Stimulated activated naive CD8-positive, alpha-beta T cell treated with anti-CD3 and anti-CD28 coated beads, Interleukin-15, amount 100 ng/mL, for 72 hours (primary cell): ENCODE measurements around the gene TRIM39.

ENCODE experiments used
- ATAC-seq: fragments of 150-1000 bp; cut with Tn5 transposase; 2 replicates; pipeline ENCODE4 v1.10.0; 2021; ENCODE audit warnings: mild to moderate bottlenecking, moderate library complexity
- DNase-seq, 2 donors: peaks; one replicate each; pipeline ENCODE4 v3.0.0; 2021 to 2022
- H3K27ac Mint-ChIP-seq, 2 donors: one replicate each; pipeline ENCODE4 v1.8.0; 2022; ENCODE audit warnings: mild to moderate bottlenecking in 2 of 2, mixed read lengths in 2 of 2, moderate library complexity in 2 of 2
- H3K27me3 Mint-ChIP-seq: one replicate; pipeline ENCODE4 v1.8.0; 2022; ENCODE audit warnings: mixed read lengths
- H3K4me1 Mint-ChIP-seq: one replicate; pipeline ENCODE4 v1.8.0; 2022; ENCODE audit warnings: mild to moderate bottlenecking, mixed read lengths
- H3K4me3 Mint-ChIP-seq, 2 donors: one replicate each; pipeline ENCODE4 v1.8.0; 2022; ENCODE audit warnings: mild to moderate bottlenecking in 2 of 2, mixed read lengths in 2 of 2, moderate library complexity in 1 of 2
- H3K9me3 Mint-ChIP-seq, 2 donors: one replicate each; pipeline ENCODE4 v1.8.0; 2022; ENCODE audit warnings: mixed read lengths in 2 of 2

The TRIM39 gene

DNA sequence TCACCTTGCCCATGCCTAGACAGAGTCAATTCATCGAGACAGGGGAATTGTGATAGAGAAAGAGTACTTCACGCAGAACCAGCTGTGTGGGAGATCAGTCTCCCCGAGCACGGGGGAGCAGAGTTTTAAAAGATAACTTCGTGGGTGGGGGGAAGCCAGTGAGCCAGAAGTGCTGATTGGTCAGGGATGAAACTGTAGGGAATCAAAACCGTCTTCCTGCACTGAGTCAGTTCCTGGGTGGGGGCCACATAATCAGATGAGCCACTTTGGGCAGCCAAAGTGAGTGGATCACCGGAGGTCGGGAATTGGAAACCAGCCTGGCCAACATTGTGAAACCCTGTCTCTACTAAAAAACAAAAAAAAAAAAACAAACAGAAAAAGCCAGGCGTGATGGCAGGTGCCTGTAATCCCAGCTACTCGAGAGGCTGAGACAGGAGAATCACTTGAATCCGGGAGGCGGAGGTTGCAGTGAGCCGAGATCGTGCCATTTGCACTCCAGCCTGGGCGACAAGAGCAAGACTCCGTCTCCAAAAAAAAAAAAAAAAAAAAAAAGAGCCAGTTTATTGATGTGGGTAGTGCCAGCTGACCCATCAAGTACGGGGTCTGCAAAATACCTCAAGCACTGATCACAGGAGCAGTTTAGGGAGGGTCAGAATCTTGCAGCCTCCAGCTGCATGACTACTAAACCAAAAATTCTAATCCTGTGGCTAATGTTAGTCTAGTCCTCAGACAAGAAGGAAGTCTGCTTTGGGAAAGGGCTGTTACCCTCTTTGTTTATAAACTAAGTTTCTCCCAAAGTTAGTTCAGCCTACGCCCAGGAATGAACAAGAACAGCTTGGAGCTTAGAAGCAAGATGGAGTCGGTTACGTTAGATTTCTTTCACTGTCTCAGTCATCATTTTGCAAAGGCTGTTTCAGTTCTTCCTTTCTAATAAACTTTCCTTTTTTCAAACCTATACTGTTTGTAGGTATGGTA is 3.9 kb upstream of the TRIM39 start:
- DNase-seq: no peak
- peaks cover 84% of the 10 kb centered on the region for H3K4me1 Mint-ChIP-seq
- no peaks in the 10 kb centered on the region for H3K27me3 Mint-ChIP-seq
- H3K9me3 Mint-ChIP-seq: no peaks in the 10 kb centered on the region
- ATAC-seq: no peak
- H3K27ac Mint-ChIP-seq: peak overlapping the region; percentile 24 to 54
- peak overlapping the region; percentile 50 to 62 for H3K4me3 Mint-ChIP-seq

DNA sequence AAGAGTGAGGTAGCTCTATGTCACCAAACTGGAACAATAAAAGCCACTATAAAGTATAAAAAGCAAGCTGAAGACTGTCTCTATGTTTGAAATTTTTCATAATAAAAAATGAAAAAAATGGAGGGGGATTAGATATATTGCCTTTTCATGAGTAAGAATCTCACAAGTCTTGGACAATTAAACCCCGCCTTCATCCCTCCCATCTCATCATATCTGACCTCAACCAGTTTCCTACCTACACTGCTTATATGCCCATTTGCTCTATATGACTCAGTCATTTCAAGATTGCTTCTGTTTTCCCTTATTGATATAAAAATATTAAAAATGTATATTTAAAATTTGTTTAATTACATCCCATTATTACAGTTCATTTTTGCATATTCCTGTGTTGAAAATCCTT is 2.9 kb upstream of the TRIM39 start:
- no peaks in the 10 kb centered on the region for H3K9me3 Mint-ChIP-seq
- no peaks in the 10 kb centered on the region for H3K27me3 Mint-ChIP-seq
- peak overlapping the region in 1 of 2 donors; percentile 46 for H3K4me3 Mint-ChIP-seq
- DNase-seq (peak in 1 of 2 donors; percentile 36), ATAC-seq (no peak)
- peaks cover 84% of the 10 kb centered on the region for H3K4me1 Mint-ChIP-seq
- no peak overlapping the region for H3K27ac Mint-ChIP-seq

DNA sequence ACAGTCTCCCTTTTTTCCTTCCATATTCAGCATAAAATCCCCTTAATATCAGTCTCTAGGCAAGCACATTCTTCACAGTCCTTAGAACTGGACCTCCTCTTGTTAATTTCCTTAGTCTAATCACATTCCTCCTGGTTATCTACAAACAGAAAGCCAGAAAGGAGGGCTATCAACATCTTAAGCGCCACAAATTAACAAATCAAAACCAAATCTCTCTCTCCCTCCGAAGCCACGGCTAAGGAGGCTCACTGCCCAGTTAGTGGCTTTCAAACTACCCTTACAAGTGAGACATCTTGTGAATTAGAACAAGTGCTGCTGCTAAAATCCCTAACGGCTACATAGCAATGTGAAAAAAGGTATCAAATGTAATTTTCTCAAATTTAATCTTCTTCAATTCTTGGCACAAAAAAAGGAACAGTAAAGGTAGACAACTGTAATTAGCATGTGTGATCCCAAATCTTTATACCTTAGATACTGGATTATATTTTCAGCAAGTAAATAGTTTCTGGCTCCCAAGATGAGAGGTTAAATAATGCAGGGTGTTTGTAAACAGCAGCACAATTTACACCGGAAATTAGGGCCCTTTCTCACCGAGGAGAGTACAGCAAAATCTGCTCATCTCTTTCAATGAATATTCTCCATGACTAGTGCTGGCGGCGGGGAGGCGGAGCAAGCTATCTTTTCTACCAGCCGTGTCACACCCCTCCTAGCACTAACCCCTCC is 1.4 kb upstream of the TRIM39 start:
- DNase-seq (peak in 1 of 2 donors; percentile 86), ATAC-seq (no peak)
- Mint-ChIP-seq H3K4me3 (peak overlapping the region; percentile 87 to 90), H3K4me1 (peaks cover 76% of the 10 kb centered on the region), H3K9me3 (no peaks in the 10 kb centered on the region), H3K27ac (peak overlapping the region; percentile 97 to 98), H3K27me3 (no peaks in the 10 kb centered on the region)

DNA sequence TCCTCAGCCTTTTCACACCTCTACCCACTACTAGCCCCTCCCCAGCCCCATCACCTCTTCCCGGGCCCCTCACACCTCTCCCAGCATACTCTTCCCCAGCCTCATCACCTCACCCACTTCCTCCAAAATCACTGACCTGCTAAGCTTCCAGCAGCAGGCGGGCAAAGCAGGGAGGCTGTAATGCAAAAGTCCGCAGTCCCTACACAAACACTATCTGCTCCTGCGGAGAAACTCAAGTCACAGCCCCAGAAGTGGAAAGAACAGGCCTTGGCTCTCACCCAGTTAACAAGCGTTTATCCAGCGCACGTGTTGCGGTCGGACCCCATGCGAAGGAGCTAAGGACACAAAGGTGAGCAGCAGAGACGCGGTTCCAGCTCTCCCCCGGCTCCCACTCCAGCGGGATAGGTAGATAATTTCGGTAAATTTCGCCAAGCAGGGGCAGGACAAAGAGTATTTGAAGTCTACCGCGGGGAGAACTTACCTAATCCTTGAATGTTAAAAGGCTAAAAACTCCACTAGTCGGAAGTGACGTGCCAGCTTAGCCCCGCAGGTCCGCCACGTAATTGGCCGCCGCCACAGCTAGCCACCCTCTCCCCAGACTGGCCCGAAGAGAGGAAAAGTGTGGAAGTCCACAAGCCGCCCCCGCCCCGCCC is 728 bp upstream of the TRIM39 start:
- Mint-ChIP-seq H3K27me3 (no peaks in the 10 kb centered on the region), H3K4me1 (peaks cover 69% of the 10 kb centered on the region), H3K27ac (peak overlapping the region; percentile 97 to 98), H3K9me3 (no peaks in the 10 kb centered on the region), H3K4me3 (peak overlapping the region; percentile 87 to 90)
- ATAC-seq (peak; percentile 86), DNase-seq (peak; percentile 76 to 81)

DNA sequence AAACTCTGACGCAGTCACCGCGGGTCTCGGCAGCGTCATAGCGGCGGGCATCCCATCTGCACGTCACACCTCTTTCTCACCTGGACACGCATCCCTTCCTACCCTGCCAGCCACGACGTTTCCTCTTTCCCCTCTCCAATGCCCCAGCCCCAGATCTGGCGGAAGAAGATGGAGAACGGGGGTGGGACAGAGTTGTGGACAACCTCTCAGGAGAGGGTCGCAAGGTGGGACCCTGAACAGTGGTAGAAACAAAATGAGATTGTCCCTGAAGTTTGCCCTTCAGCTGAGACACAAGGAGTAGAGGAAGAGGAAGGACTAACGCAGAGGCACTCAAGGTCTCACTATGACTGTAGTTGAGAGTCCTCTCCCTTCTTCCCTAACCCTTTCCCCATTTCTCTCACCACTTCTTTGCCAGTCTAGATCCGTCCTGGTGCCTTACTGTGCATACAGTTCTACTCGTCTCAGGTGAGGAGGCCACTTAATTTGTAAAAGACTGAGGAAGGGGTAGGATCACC is 562 bp downstream of the TRIM39 start:
- no peaks in the 10 kb centered on the region for H3K9me3 Mint-ChIP-seq
- ATAC-seq (no peak), DNase-seq (no peak)
- H3K4me1 Mint-ChIP-seq: peaks cover 59% of the 10 kb centered on the region
- peak overlapping the region; percentile 89 to 91 for H3K27ac Mint-ChIP-seq
- H3K4me3 Mint-ChIP-seq: peak overlapping the region; percentile 87 to 94
- no peaks in the 10 kb centered on the region for H3K27me3 Mint-ChIP-seq

DNA sequence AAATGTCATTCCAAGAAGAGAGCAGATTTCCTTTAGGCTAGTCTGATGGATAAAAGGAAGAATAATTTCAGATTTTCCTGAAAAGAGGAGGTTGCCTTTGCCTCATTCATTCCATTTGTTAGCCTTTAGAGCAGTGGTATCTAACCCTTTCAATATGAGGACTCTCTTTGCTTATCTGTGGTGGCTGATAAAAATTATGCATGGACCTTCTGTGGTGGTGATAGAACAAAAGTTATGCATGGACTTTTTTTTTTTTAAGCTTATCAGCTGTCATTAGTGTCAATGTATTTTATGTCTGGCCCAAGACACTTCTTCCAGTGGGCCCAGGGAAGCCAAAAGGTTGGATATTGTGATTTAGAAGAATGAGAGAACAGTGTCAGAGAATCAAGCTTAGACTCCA is 1.7 kb downstream of the TRIM39 start:
- Mint-ChIP-seq H3K27ac (no peak overlapping the region), H3K9me3 (no peaks in the 10 kb centered on the region), H3K27me3 (no peaks in the 10 kb centered on the region), H3K4me1 (peaks cover 48% of the 10 kb centered on the region), H3K4me3 (peak overlapping the region in 1 of 2 donors; percentile 4)
- no peak for ATAC-seq
- no peak for DNase-seq

DNA sequence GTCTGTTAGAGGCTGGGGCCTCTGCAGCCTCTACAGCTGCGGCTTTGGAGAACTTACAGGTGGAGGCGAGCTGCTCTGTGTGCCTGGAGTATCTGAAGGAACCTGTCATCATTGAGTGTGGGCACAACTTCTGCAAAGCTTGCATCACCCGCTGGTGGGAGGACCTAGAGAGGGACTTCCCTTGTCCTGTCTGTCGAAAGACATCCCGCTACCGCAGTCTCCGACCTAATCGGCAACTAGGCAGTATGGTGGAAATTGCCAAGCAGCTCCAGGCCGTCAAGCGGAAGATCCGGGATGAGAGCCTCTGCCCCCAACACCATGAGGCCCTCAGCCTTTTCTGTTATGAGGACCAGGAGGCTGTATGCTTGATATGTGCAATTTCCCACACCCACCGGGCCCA is 2.6 kb downstream of the TRIM39 start:
- ATAC-seq: no peak
- Mint-ChIP-seq H3K27ac (peak overlapping the region; percentile 7 to 27), H3K4me3 (peak overlapping the region in 1 of 2 donors; percentile 24), H3K4me1 (peaks cover 39% of the 10 kb centered on the region), H3K27me3 (no peaks in the 10 kb centered on the region), H3K9me3 (no peaks in the 10 kb centered on the region)
- no peak for DNase-seq

DNA sequence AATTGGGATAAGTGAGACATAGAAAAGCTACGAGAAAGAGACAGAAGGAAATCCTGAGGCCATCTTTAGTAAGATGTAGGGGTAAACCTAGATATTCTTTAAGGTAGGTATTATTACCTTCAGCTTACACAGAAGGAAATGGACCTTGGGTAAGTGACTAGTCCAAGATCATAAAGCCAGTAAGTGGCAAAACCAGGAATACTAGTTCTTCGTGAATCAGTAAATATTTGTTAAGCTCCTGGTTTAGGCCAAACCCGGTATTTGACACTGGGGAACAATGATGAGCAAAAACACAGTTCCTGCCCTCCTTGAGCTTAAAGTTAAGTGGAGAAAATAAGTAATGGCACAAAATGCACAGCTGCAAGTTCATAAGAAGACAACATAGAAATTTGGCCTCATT is 5.3 kb downstream of the TRIM39 start:
- no peaks in the 10 kb centered on the region for H3K9me3 Mint-ChIP-seq
- no peak overlapping the region for H3K4me3 Mint-ChIP-seq
- H3K27ac Mint-ChIP-seq: no peak overlapping the region
- peaks cover 22% of the 10 kb centered on the region for H3K4me1 Mint-ChIP-seq
- DNase-seq (no peak), ATAC-seq (no peak)
- no peaks in the 10 kb centered on the region for H3K27me3 Mint-ChIP-seq

DNA sequence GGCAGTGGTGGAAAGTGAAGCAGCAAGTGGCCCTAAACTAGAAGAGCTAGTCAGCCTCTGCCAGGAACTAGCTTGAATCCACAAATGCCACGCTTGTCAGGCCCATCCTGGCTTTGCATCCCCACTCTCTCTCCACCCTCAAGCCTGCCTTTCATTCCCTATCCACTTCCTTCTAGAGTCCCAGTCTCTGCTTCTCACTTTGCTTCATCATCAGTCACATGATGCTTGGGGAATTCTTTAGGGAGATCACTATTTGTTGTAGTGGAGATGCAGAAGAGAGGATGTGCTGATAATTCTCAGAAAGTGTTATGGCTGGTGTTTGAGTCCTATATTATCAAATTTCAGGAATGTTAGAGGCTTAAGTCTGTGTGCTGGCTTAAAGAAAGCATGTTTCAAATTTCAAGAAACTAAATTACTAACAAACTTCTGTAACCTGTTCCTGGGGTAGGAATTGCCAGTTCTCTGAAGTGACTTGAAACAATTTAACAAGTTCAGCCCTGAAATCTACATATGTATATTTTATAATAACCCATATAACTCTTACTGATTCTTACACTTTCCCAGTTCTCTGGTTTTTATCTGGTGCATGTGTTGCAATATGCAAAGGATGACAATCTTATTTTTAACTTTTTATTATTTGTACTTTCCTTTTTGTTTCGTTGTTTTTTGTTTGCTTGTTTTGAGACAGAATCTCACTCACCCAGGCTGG is 7.5 kb downstream of the TRIM39 start:
- H3K4me1 Mint-ChIP-seq: no peaks in the 10 kb centered on the region

DNA sequence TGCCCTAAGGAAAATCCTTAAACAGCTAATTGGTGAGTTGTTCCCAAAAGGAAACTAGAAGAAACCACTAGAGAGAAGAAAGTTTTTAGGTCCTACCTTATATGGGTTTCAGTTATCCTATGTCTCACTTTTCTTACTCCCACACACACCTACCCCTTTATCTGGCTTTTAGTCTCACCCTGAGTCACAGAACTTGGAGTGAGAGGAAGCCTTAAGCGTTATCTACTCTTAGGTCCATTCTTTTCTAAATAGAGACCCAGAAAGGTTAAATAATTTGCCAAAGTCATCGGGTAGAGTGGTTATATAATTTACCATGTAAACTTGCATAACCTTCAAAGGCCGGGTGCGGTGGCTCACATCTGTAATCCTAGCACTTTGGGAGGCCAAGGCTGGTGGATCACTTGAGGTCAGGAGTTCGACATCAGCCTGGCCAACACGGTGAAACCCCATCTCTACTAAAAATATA is 13.9 kb downstream of the TRIM39 start:
- Mint-ChIP-seq H3K4me1 (peaks cover 27% of the 10 kb centered on the region), H3K27me3 (no peaks in the 10 kb centered on the region), H3K27ac (no peak overlapping the region), H3K4me3 (no peak overlapping the region), H3K9me3 (no peaks in the 10 kb centered on the region)
- DNase-seq (no peak), ATAC-seq (no peak)

More for the DNA sequence above, 7.5 kb downstream of the TRIM39 start:
- ATAC-seq (no peak), DNase-seq (no peak)
- Mint-ChIP-seq H3K9me3 (no peaks in the 10 kb centered on the region), H3K4me3 (no peak overlapping the region), H3K27ac (no peak overlapping the region), H3K27me3 (no peaks in the 10 kb centered on the region)

DNA sequence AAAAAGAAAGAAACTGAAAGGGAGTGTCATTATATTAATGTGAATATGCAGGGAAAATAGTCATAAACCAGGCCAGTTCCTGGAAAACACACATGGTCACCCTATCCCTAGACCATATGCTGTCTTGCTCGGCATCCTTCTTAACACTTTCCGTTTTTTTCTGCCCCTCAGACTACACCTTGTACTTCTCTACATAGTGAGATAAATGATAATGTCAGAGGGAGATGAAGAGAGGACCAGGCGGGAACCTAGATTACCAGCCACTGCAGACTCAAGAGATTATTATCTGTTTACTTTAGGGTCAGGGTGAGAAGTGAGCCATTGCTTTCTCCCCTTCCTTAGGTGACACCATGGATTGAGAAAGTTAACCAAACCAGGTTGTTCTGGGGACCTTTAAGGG is 14.5 kb downstream of the TRIM39 start:
- no peak for ATAC-seq
- Mint-ChIP-seq H3K9me3 (no peaks in the 10 kb centered on the region), H3K4me3 (no peak overlapping the region), H3K27me3 (no peaks in the 10 kb centered on the region), H3K4me1 (peaks cover 33% of the 10 kb centered on the region), H3K27ac (peak overlapping the region in 1 of 2 donors; percentile 57)
- no peak for DNase-seq

DNA sequence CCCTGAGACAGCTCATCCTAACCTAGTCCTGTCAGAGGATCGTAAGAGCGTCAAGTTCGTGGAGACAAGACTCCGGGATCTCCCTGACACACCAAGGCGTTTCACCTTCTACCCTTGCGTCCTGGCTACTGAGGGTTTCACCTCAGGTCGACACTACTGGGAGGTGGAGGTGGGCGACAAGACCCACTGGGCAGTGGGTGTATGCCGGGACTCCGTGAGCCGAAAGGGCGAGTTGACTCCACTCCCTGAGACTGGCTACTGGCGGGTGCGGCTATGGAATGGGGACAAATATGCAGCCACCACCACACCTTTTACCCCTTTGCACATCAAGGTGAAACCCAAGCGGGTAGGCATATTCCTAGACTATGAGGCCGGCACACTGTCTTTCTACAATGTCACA is 15.0 kb downstream of the TRIM39 start:
- no peaks in the 10 kb centered on the region for H3K9me3 Mint-ChIP-seq
- H3K27ac Mint-ChIP-seq: no peak overlapping the region
- H3K27me3 Mint-ChIP-seq: no peaks in the 10 kb centered on the region
- no peak overlapping the region for H3K4me3 Mint-ChIP-seq
- ATAC-seq: no peak
- DNase-seq: no peak
- H3K4me1 Mint-ChIP-seq: peaks cover 38% of the 10 kb centered on the region

DNA sequence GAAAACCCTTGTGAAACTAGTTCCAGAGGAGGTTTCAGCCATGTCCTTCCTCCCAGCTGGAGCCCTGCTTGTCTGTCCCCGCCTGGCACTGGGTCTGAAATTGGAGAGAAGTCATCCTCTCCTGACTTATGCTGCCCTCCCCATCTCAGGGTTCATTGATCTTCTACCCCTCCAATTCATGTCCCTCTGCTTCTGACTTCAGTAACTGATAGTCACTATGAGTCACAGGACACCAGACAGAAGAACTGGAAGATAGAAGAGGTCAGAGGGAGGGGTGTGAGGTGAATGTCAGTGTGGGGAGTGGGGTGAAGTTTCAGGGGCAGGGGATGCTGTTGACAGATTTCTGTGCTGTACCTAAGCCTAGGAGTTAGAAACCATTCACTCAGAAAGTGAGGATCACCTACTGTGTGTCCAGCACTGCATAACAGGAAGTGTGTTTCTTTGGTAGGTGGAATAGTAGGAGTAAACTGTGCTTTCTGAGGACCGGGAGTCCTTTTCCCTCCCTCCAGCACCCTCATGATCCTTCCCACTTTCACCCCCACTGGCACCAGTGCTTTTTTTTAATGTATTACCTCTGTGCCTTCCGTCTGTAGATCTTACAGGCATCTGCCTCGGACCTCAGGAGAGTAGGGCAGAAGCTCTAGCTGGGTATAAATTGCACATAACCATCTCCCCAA is 17.6 kb downstream of the TRIM39 start:
- H3K9me3 Mint-ChIP-seq: no peaks in the 10 kb centered on the region
- peak overlapping the region; percentile 83 to 90 for H3K4me3 Mint-ChIP-seq
- DNase-seq: no peak
- H3K4me1 Mint-ChIP-seq: peaks cover 52% of the 10 kb centered on the region
- H3K27ac Mint-ChIP-seq: peak overlapping the region in 1 of 2 donors; percentile 91
- H3K27me3 Mint-ChIP-seq: no peaks in the 10 kb centered on the region
- ATAC-seq: no peak

DNA sequence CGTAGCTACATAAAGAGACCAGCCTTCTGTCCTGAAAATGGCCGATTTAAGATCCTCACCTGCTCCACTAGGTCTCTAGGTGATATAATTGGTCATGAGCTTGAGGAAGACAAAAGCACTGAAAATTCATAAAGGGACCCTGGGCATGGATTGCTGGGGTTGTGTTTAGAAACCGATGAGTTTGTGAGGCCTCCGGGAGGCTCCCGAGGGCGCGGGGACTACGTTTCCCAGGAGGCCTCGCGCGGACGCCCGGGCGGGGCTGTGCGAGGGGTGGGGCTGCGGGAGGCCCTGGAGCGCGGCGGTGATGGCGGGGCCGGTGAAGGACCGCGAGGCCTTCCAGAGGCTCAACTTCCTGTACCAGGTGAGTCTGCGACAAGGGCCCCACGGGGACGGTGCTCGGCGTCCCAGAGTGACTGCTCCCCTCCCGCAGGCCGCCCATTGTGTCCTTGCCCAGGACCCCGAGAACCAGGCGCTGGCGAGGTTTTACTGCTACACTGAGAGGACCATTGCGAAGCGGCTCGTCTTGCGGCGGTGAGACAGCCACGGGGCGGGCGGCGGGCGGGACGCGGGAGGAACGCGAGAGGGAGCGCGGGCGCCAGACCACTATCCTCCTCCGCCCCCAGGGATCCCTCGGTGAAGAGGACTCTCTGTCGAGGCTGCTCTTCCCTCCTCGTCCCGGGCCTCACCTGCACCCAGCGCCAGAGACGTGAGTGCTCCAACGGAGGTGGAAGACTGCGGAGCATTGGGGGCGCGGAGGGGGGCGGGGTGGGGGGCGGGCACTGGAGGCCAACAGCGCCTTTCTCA is 18.3 kb downstream of the TRIM39 start, which contains the start of gene RPP21:
RPP21 (plus strand) TSS at position 289 of the 804 bp plus-strand sequence; CDS start at position 305, 16 bp downstream.
- Mint-ChIP-seq H3K4me3 (peak within 1 kb of the TSS; percentile 83 to 90), H3K27ac (peak within 1 kb of the TSS; percentile 91 to 98), H3K4me1 (peaks cover 55% of the 10 kb centered on the region), H3K9me3 (no peaks in the 10 kb centered on the region), H3K27me3 (no peaks in the 10 kb centered on the region)
- DNase-seq (peak; percentile 86 to 88), ATAC-seq (peak; percentile 99)
